GM10266 (cell line): ENCODE measurements around the gene MDH1B.
A peak's percentile ranks its signal among the peaks of the same experiment; 100 is the strongest.

Source experiments
- DNase-seq: peaks from one replicate; pipeline ENCODE4 v3.0.0; 2012; ENCODE audit errors: extremely low spot score
- CTCF ChIP-seq: IDR thresholded peaks from 2 replicates; pipeline ENCODE4 v1.5.1; 2012; ENCODE audit warnings: mild to moderate bottlenecking, low read depth; ENCODE audit not compliant: control insufficient read depth, insufficient read depth; ENCODE audit errors: missing control alignments

Gene MDH1B

GRCh38 chr2:206790311-206790935 lies 25.3 kb upstream of the MDH1B start:
- DNase-seq, result no peak
- TF ChIP-seq CTCF, result no peak

GRCh38 chr2:206784559-206785353 lies 19.6 kb upstream of the MDH1B start:
- TF ChIP-seq CTCF, result no peak
- no peak for DNase-seq

- DNase-seq, result no peak
- TF ChIP-seq CTCF, result peak; percentile 31
Measured at GRCh38 chr2:206783718-206784117, 18.6 kb upstream of the MDH1B start.

- no peak for TF ChIP-seq CTCF
Measured at GRCh38 chr2:206780671-206781070, 15.5 kb upstream of the MDH1B start.

GRCh38 chr2:206776432-206776831 lies 11.3 kb upstream of the MDH1B start:
- no peak for DNase-seq
- no peak for TF ChIP-seq CTCF

More at GRCh38 chr2:206780671-206781070, 15.5 kb upstream of the MDH1B start:
- no peak for DNase-seq

GRCh38 chr2:206774871-206775270 lies 9.7 kb upstream of the MDH1B start:
- no peak for TF ChIP-seq CTCF
- DNase-seq, result no peak
